LNCaP clone FGC (cell line): ENCODE measurements around the gene TRIM13.
A peak's percentile ranks its signal among the peaks of the same experiment; 100 is the strongest.

ENCODE experiments used
- DNase-seq: peaks from one replicate; pipeline ENCODE4 v3.0.0-alpha.2; 2011; ENCODE audit warnings: low read depth
- H3K4me3 ChIP-seq: 2 replicates; pipeline ENCODE4 v1.5.1; 2011; ENCODE audit warnings: mild to moderate bottlenecking, low read depth, low read length, control low read depth
- TF ChIP-seq, protein P1 (sequence below): IDR thresholded peaks from 2 replicates; pipeline ENCODE4 v1.5.1; 2012; ENCODE audit warnings: mild to moderate bottlenecking; ENCODE audit not compliant: control insufficient read depth, insufficient read depth; ENCODE audit errors: extremely low read depth

Gene TRIM13

GRCh38 chr13:50012396-50013169 is 15.7 kb downstream of the TRIM13 start:
- no peak overlapping the region for H3K4me3 ChIP-seq
- no peak for DNase-seq
- TF ChIP-seq, protein P1, sequence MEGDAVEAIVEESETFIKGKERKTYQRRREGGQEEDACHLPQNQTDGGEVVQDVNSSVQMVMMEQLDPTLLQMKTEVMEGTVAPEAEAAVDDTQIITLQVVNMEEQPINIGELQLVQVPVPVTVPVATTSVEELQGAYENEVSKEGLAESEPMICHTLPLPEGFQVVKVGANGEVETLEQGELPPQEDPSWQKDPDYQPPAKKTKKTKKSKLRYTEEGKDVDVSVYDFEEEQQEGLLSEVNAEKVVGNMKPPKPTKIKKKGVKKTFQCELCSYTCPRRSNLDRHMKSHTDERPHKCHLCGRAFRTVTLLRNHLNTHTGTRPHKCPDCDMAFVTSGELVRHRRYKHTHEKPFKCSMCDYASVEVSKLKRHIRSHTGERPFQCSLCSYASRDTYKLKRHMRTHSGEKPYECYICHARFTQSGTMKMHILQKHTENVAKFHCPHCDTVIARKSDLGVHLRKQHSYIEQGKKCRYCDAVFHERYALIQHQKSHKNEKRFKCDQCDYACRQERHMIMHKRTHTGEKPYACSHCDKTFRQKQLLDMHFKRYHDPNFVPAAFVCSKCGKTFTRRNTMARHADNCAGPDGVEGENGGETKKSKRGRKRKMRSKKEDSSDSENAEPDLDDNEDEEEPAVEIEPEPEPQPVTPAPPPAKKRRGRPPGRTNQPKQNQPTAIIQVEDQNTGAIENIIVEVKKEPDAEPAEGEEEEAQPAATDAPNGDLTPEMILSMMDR, result no peak

DNA sequence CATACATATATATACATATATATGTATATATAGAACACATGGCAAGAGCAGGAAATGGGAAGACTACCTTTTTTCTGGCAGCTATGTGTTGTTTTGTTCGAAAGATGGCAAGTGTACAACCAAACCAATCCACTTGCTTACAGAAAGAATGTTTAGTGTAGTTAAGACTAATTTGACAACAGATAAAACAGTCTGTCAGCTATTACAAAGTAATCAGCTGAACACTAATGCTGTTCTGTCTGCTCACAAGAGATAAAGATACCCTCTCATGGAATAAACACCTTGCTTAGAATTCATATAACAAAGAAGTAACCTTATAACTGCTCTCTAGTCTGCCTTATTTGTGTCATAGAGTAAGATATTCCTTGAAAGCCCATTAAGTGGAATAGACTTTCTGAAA is 17.5 kb downstream of the TRIM13 start:
- DNase-seq, result no peak
- TF ChIP-seq, protein P1, result no peak
- H3K4me3 ChIP-seq, result no peak overlapping the region

DNA sequence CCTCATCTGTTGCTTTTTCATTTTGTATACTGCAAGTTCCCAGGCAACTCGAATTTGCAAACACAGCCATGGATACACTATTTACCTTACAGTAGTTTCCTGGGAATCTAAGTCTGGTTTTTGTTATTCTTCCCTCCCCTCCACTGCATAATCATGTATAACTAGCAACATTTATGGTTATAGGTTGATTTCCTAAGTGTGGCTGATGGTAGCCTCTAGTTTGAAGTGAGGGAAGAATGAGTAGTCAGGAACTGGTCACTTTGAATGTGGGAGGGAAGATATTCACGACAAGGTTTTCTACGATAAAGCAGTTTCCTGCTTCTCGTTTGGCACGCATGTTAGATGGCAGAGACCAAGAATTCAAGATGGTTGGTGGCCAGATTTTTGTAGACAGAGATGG is 18.4 kb downstream of the TRIM13 start, which contains the start of gene KCNRG:
Gene KCNRG (plus strand): TSS at position 187 of the 400 bp plus-strand sequence. CDS start 50 bp downstream, at position 237.
- DNase-seq, result no peak
- no peak within 1 kb of the TSS for H3K4me3 ChIP-seq
- TF ChIP-seq, protein P1, result no peak

GRCh38 chr13:50015750-50016149 is 18.9 kb downstream of the TRIM13 start:
- H3K4me3 ChIP-seq, result no peak overlapping the region
- TF ChIP-seq, protein P1, result no peak
- DNase-seq, result no peak

DNA sequence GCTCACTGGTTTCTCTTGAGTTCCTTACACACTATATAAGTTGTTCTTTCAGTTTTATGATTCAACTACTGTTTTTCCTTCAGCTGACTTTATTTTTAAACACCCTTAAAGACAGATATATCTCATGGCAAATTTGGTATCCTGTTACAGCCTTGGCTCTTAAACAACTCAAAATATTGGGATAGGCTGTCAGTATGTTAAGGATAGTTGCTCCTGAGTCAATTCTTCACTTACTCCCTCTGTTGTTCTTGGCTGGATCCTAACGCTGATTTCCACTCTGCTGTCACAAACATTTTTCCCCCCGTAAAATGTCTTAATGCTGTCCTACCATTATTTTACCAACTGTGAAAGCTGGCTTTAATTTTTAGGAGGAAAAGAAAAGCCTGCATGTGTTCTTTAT is 19.6 kb downstream of the TRIM13 start:
- TF ChIP-seq, protein P1, result no peak
- no peak overlapping the region for H3K4me3 ChIP-seq
- no peak for DNase-seq

DNA sequence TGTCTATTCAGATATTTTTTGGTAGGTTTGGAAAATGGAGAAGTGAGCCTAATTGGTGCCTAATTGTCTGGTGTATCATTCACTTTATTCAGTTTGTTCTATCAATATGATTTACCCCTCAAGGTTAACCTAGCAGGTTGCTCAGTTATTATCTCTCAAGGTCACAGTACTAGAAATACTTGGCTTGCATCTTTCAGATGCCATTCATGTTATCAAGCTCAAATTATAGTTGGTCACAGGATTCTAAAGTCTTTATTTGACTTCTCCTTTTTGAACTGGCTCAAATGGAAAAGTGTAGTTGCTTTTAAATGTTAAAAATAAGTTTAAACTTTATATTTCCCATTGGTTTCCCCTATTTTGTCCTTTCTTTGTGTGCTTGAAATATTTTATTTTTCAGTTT is 21.0 kb downstream of the TRIM13 start:
- no peak for DNase-seq
- TF ChIP-seq, protein P1, result no peak
- no peak overlapping the region for H3K4me3 ChIP-seq

DNA sequence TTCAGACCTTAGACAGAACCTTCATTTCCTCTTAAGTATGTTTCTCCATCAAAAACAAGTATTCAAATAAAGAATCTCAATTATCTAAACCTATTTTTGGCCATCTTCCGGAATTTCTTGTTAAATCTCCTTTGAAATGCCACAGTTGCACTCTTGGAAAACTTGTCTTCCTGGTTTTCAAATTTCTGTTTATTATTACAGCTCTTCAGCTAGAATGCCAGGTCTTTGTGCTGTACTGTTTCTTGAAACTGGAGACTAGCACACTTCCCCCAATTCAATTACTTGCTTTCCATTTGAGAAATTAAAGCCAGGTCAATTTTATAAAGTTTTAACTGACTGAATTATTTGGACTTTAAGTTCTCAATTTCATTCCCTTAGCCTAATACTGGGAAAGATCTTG is 28.6 kb downstream of the TRIM13 start:
- H3K4me3 ChIP-seq, result peak overlapping the region; percentile 2; the same call in 1 of the 2 replicates
- DNase-seq, result peak; percentile 42
- TF ChIP-seq, protein P1, result no peak
